SK-N-SH (cell line): ENCODE results near the gene AK3. TPM values are rescaled to one million over a fixed set of nuclear protein-coding genes. Genes with fewer than 3 reads are reported as not detected.

Source experiments
- CTCF ChIA-PET: fragments of 300-600, 350-600 bp; formaldehyde crosslinking; extraction: SDS; loops from one replicate; lab custom pipeline; 2021; lab: Yijun Ruan, JAX
- POLR2A ChIA-PET: fragments of 350-600 bp; sonication (Branson Sonifier 250); formaldehyde crosslinking; extraction: SDS; loops from one replicate; lab custom pipeline; 2020; ENCODE audit warnings: antibody characterized with exemption, inconsistent platforms; lab: Yijun Ruan, JAX
- DNase-seq: peaks from one replicate; pipeline ENCODE4 v3.0.0; 2012
- H2AFZ ChIP-seq: fragments of 200-600 bp; sonication (generic); 2 replicates; pipeline ENCODE4 v1.8.1; 2016; ENCODE audit warnings: antibody characterized with exemption, mild to moderate bottlenecking, low read depth
- H3F3A ChIP-seq: fragments of 200-600 bp; sonication (generic); replicated peaks from 2 replicates; pipeline ENCODE3; 2016; ENCODE audit warnings: antibody characterized with exemption, mild to moderate bottlenecking; ENCODE audit not compliant: insufficient read depth
- H3K27ac ChIP-seq, 2 experiments: fragments of 200-500 bp in 1 of 2; fragments of 200-600 bp in 1 of 2; sonication (Bioruptor generic) in 1 of 2; sonication (generic), shearing (Covaris generic) in 1 of 2; 2 replicates each; pipeline versions ENCODE4 v1.5.1 to v1.6.1; 2014 to 2016; ENCODE audit warnings: low read depth in 2 of 2, inconsistent platforms in 1 of 2, low read length in 1 of 2, mild to moderate bottlenecking in 1 of 2, mixed read lengths in 1 of 2
- H3K27me3 ChIP-seq: fragments of 200-600 bp; sonication (generic), shearing (Covaris generic); 2 replicates; pipeline ENCODE4 v1.6.1; 2016; ENCODE audit warnings: mixed run types; ENCODE audit not compliant: insufficient read depth
- H3K36me3 ChIP-seq, 2 experiments: fragments of 200-500 bp in 1 of 2; fragments of 200-600 bp in 1 of 2; sonication (Bioruptor generic) in 1 of 2; sonication (generic) in 1 of 2; replicated peaks in 1 of 2; 2 replicates each; pipeline versions ENCODE3 to v1.5.1; 2014 to 2016; ENCODE audit warnings: low read length in 1 of 2, mild to moderate bottlenecking in 1 of 2; ENCODE audit not compliant: insufficient read depth in 2 of 2, control insufficient read depth in 1 of 2
- H3K4me1 ChIP-seq, 2 experiments: fragments of 200-500 bp in 1 of 2; fragments of 200-600 bp in 1 of 2; sonication (Bioruptor generic) in 1 of 2; sonication (generic), shearing (Covaris generic) in 1 of 2; 2 replicates each; pipeline versions ENCODE4 v1.5.1 to v1.6.1; 2014 to 2016; ENCODE audit warnings: low read depth in 1 of 2, low read length in 1 of 2, mixed run types in 1 of 2; ENCODE audit not compliant: insufficient read depth in 2 of 2, control insufficient read depth in 1 of 2
- H3K4me2 ChIP-seq: fragments of 200-600 bp; sonication (generic), shearing (Covaris generic); 2 replicates; pipeline ENCODE4 v1.6.1; 2017; ENCODE audit warnings: mixed run types
- H3K4me3 ChIP-seq, 2 experiments: fragments of 200-500 bp in 1 of 2; fragments of 200-600 bp in 1 of 2; sonication (Bioruptor generic) in 1 of 2; sonication (generic), shearing (Covaris generic) in 1 of 2; 2 replicates each; pipeline versions ENCODE4 v1.5.1 to v1.8.1; 2014 to 2016; ENCODE audit warnings: low read depth in 2 of 2, inconsistent platforms in 1 of 2, low read length in 1 of 2, mild to moderate bottlenecking in 1 of 2, mixed read lengths in 1 of 2, moderate library complexity in 1 of 2
- H3K79me2 ChIP-seq: fragments of 200-600 bp; sonication (generic); 2 replicates; pipeline ENCODE4 v1.8.1; 2017; ENCODE audit warnings: mild to moderate bottlenecking; ENCODE audit not compliant: insufficient read depth
- H3K9ac ChIP-seq: fragments of 200-600 bp; sonication (generic); 2 replicates; pipeline ENCODE4 v1.6.1; 2017; ENCODE audit warnings: mixed run types
- H3K9me2 ChIP-seq: fragments of 200-600 bp; sonication (generic); 2 replicates; pipeline ENCODE4 v1.6.1; 2017; ENCODE audit warnings: mixed run types
- H3K9me3 ChIP-seq: fragments of 200-600 bp; sonication (generic); 2 replicates; pipeline ENCODE4 v1.6.1; 2017; ENCODE audit warnings: mixed run types, mild to moderate bottlenecking, moderate library complexity
- H4K20me1 ChIP-seq: fragments of 200-600 bp; sonication (generic); 2 replicates; pipeline ENCODE4 v1.6.1; 2017; ENCODE audit warnings: mild to moderate bottlenecking, mixed run types; ENCODE audit not compliant: insufficient read depth
- CHD2 ChIP-seq: fragments of 150-350 bp; IDR thresholded peaks from 2 replicates; pipeline ENCODE4 v1.6.1; 2018; ENCODE audit warnings: low read length; ENCODE audit not compliant: partially characterized antibody
- EZH2phosphoT487 ChIP-seq: fragments of 200-600 bp; sonication (generic); IDR thresholded peaks from 2 replicates; pipeline ENCODE4 v1.6.1; 2017; ENCODE audit warnings: low read depth, mixed run types, mild to moderate bottlenecking, antibody characterized with exemption, moderate library complexity, borderline replicate concordance
- IRF3 ChIP-seq: fragments of 150-350 bp; IDR thresholded peaks from 2 replicates; pipeline ENCODE4 v1.6.1; 2016; ENCODE audit warnings: mild to moderate bottlenecking, low read depth, low read length
- MAX ChIP-seq: IDR thresholded peaks from 2 replicates; pipeline ENCODE4 v1.4.0; 2012; ENCODE audit warnings: low read depth
- MEF2A ChIP-seq: IDR thresholded peaks from 2 replicates; pipeline ENCODE4 v1.4.0; 2012; ENCODE audit warnings: low read depth, borderline replicate concordance
- PBX3 ChIP-seq: IDR thresholded peaks from 2 replicates; pipeline ENCODE4; 2012
- POLR2AphosphoS5 ChIP-seq: IDR thresholded peaks from 2 replicates; pipeline ENCODE4 v1.6.1; 2012; ENCODE audit warnings: low read depth, low read length
- RCOR1 ChIP-seq: fragments of 150-350 bp; IDR thresholded peaks from 2 replicates; pipeline ENCODE4 v1.6.1; 2017; ENCODE audit warnings: antibody characterized with exemption, low read length
- RFX5 ChIP-seq: IDR thresholded peaks from 2 replicates; pipeline ENCODE4 v1.6.1; 2012; ENCODE audit warnings: mild to moderate bottlenecking, improper control_type of control experiment, low read length
- TAF1 ChIP-seq: IDR thresholded peaks from 2 replicates; pipeline ENCODE4 v1.6.1; 2012; ENCODE audit warnings: low read depth, mild to moderate bottlenecking, low read length, moderate library complexity, borderline replicate concordance
- TCF12 ChIP-seq: IDR thresholded peaks from 2 replicates; pipeline ENCODE4 v1.4.0; 2012
- TEAD4 ChIP-seq: IDR thresholded peaks from 2 replicates; pipeline ENCODE4 v1.4.0; 2012; ENCODE audit warnings: mild to moderate bottlenecking, borderline replicate concordance; ENCODE audit not compliant: insufficient read depth
- USF1 ChIP-seq: IDR thresholded peaks from 2 replicates; pipeline ENCODE4 v1.4.0; 2012; ENCODE audit warnings: low read depth, borderline replicate concordance
- YY1 ChIP-seq: IDR thresholded peaks from 2 replicates; pipeline ENCODE4 v1.4.0; 2012; ENCODE audit warnings: low read depth, mild to moderate bottlenecking
- WGBS: methylation state at CpG from one replicate; pipeline ENCODE4 v1.1.6; 2017; ENCODE audit warnings: low lambda C conversion rate; 5-methylcytosine and 5-hydroxymethylcytosine counted together
- polyA plus RNA-seq, 3 experiments: library from polyadenylated mRNA; depleted of rRNA; stranded (reverse); fragments of >200 nt; gene quantifications; 2 replicates each; pipeline ENCODE4 v1.2.3, GENCODE V29; 2012
- TF ChIP-seq, protein P1 (sequence below): fragments of 200-600 bp; sonication (generic); IDR thresholded peaks from 2 replicates; pipeline ENCODE4 v1.6.1; 2017; ENCODE audit warnings: antibody characterized with exemption, mild to moderate bottlenecking, moderate library complexity

The AK3 gene
- polyA plus RNA-seq, 1 of the 3 experiments (the other 2 are of a cell fraction): 20.6 TPM

DNA sequence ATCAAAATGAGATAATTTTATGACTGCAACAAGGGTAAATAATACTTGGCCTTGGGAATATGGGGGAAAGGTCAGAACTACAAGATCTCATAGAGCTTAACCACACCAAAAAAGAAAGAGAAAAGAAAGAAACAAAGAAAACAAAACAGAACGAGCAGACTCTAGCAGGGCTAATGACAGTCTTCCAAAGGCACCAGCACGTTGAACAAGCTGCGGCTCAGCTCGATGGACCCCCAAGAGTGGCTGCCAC is 689 bp downstream of the AK3 start:
- peak overlapping the region; percentile 94 for H3K4me2 ChIP-seq
- no peak for DNase-seq

More for the DNA sequence above, 689 bp downstream of the AK3 start:
- H2AFZ ChIP-seq: peak overlapping the region; percentile 73
- TF ChIP-seq RFX5 (no peak), TEAD4 (no peak), POLR2AphosphoS5 (no peak), TAF1 (no peak), YY1 (no peak), USF1 (no peak), EZH2phosphoT487 (no peak), MEF2A (no peak), PBX3 (no peak), MAX (no peak), IRF3 (no peak), CHD2 (no peak), TCF12 (no peak), RCOR1 (no peak)
- TF ChIP-seq, protein P1, sequence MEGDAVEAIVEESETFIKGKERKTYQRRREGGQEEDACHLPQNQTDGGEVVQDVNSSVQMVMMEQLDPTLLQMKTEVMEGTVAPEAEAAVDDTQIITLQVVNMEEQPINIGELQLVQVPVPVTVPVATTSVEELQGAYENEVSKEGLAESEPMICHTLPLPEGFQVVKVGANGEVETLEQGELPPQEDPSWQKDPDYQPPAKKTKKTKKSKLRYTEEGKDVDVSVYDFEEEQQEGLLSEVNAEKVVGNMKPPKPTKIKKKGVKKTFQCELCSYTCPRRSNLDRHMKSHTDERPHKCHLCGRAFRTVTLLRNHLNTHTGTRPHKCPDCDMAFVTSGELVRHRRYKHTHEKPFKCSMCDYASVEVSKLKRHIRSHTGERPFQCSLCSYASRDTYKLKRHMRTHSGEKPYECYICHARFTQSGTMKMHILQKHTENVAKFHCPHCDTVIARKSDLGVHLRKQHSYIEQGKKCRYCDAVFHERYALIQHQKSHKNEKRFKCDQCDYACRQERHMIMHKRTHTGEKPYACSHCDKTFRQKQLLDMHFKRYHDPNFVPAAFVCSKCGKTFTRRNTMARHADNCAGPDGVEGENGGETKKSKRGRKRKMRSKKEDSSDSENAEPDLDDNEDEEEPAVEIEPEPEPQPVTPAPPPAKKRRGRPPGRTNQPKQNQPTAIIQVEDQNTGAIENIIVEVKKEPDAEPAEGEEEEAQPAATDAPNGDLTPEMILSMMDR: no peak
- peaks cover 17% of the 10 kb centered on the region for H3F3A ChIP-seq
- peaks cover 0 to 7% of the 10 kb centered on the region in 2 experiments for H3K36me3 ChIP-seq
- H3K27me3 ChIP-seq: no peaks in the 10 kb centered on the region
- POLR2A ChIA-PET: interaction anchor here (0.8 to 2.1 kb wide), 4 partner anchors 16 to 74 kb away, joined by 4 to 10 read pairs (median 8); partner anchors contain the start of genes CDC37L1, RCL1 and SPATA6L
- WGBS: 2% methylated on average over 4 of the region's 4 CpGs
- H3K4me1 ChIP-seq: peaks cover 5 to 13% of the 10 kb centered on the region in 2 experiments; a peak in 2 of 4 replicates
- CTCF ChIA-PET: interaction anchor here (0.6 to 2.6 kb wide), 14 partner anchors 9 to 1209 kb away, joined by 3 to 12 read pairs (median 4); partner anchors contain the start of genes CDC37L1, PLPP6 and SPATA6L
- H4K20me1 ChIP-seq: peaks cover 3% of the 10 kb centered on the region; the same call in 1 of the 2 replicates
- H3K9me2 ChIP-seq: no peaks in the 10 kb centered on the region
- peak overlapping the region; percentile 85 for H3K9ac ChIP-seq
- H3K4me3 ChIP-seq: peak overlapping the region; percentile 73 to 92
- H3K79me2 ChIP-seq: peaks cover 51% of the 10 kb centered on the region
- peak overlapping the region; percentile 67 to 78 for H3K27ac ChIP-seq
- no peaks in the 10 kb centered on the region for H3K9me3 ChIP-seq
